CD4-positive, alpha-beta T cell treated with Interleukin-17A for 4 hours (primary cell): ENCODE data around the gene RNU6-1.

Experiments used
- DNase-seq: peaks from one replicate; pipeline ENCODE4 v3.0.0-alpha.2; 2020; ENCODE audit warnings: mixed read lengths

The RNU6-1 gene

GRCh38 chr15:67796196-67797127 lies 43.4 kb downstream of the RNU6-1 start:
- no peak for DNase-seq

- DNase-seq = no peak
Measured at GRCh38 chr15:67794832-67795574, 44.8 kb downstream of the RNU6-1 start.

GRCh38 chr15:67792250-67792942 lies 47.4 kb downstream of the RNU6-1 start:
- no peak for DNase-seq

GRCh38 chr15:67790610-67791319 lies 49.1 kb downstream of the RNU6-1 start:
- no peak for DNase-seq
